HG02759 (cell line): ENCODE results near the gene NEK3.
"Not testable (repeated sequence)": the region's sequence is repeated elsewhere in the genome, so short reads cannot be mapped to it uniquely, and the experiment has no call there.

Experiments
- ATAC-seq: cut with Tn5 transposase; IDR thresholded peaks from one replicate; pipeline ENCODE4 v1.9.1; 2021; ENCODE audit warnings: mild to moderate bottlenecking, moderate library complexity; ENCODE audit not compliant: unreplicated experiment

Gene NEK3, protein sequence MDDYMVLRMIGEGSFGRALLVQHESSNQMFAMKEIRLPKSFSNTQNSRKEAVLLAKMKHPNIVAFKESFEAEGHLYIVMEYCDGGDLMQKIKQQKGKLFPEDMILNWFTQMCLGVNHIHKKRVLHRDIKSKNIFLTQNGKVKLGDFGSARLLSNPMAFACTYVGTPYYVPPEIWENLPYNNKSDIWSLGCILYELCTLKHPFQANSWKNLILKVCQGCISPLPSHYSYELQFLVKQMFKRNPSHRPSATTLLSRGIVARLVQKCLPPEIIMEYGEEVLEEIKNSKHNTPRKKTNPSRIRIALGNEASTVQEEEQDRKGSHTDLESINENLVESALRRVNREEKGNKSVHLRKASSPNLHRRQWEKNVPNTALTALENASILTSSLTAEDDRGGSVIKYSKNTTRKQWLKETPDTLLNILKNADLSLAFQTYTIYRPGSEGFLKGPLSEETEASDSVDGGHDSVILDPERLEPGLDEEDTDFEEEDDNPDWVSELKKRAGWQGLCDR

GRCh38 chr13:52159159-52159982 lies at the start of gene NEK3:
TSS of gene NEK3 (minus strand) at chr13:52159597. CDS start at chr13:52156191, 3,406 bp downstream.
- peak; percentile 86 for ATAC-seq

- not testable (repeated sequence) for ATAC-seq
These were observed 49.0 kb upstream of the NEK3 start for GRCh38 chr13:52208384-52208783.

GRCh38 chr13:52207896-52208295 lies 48.5 kb upstream of the NEK3 start:
- not testable (repeated sequence) for ATAC-seq

- not testable (repeated sequence) for ATAC-seq
These were observed 47.9 kb upstream of the NEK3 start for GRCh38 chr13:52207337-52207736.

GRCh38 chr13:52204546-52204945 lies 45.1 kb upstream of the NEK3 start:
- not testable (repeated sequence) for ATAC-seq

DNA sequence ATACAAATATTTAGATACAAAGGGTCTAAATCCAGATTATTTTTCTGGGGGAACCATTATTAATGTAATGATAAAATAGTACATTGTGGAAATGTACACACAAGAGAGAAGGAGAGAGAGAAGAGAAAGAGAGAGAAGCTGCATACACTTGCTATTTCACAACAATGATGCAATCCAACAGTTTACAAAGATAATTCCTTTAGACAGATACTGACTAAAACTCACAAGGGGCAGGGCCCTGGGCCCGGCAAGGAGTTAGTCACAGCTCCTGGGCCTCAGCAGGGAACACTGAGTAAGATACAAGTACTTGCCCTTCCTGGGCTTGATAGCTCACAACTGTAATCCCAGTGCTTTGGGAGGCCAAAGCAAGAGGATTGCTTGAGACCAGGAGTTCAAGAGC lies 44.5 kb upstream of the NEK3 start:
- ATAC-seq, result not testable (repeated sequence)

- not testable (repeated sequence) for ATAC-seq
These were observed 43.1 kb upstream of the NEK3 start for GRCh38 chr13:52202506-52202905.

DNA sequence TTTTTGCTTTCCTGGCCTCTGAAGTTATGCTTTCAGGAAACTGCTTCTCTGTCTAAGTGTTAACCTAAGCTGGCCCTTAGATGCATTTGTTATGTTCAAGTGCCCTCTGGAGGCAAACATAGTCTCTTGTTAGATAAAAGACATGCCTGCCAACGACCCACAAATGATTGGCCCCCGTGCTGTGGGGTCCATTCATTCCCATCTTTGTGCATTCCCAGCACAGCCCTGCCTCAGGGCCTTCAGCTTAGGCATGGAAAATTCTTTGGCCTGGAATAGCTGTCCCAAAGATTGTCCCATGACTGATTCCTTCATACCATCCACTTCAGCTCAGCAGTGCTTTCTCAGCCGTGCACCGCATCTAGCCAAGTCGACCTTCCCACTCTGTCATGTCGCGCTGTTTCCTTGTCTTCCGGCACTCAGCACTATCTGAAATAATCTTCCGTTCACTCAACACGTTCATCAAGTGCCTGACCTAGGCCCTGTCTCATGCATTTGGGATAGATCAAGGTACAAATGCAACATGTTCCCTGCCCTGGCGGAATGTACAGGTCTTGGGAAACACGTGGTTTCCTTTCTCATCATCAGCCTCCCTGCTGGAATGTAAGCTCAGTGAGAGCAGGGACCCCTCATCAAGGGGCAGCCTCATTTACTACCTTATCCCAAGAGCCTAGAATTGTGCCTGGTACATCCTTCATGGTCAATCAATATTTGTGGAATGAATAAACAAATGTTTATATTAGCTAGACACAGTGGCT lies 42.2 kb upstream of the NEK3 start:
- peak; percentile 65 for ATAC-seq

GRCh38 chr13:52195401-52195837 lies 36.0 kb upstream of the NEK3 start:
- peak; percentile 82 for ATAC-seq

- ATAC-seq, result peak; percentile 84
These were observed 34.9 kb upstream of the NEK3 start for GRCh38 chr13:52194184-52194868.

- not testable (repeated sequence) for ATAC-seq
These were observed 34.3 kb upstream of the NEK3 start for GRCh38 chr13:52193587-52194183.

DNA sequence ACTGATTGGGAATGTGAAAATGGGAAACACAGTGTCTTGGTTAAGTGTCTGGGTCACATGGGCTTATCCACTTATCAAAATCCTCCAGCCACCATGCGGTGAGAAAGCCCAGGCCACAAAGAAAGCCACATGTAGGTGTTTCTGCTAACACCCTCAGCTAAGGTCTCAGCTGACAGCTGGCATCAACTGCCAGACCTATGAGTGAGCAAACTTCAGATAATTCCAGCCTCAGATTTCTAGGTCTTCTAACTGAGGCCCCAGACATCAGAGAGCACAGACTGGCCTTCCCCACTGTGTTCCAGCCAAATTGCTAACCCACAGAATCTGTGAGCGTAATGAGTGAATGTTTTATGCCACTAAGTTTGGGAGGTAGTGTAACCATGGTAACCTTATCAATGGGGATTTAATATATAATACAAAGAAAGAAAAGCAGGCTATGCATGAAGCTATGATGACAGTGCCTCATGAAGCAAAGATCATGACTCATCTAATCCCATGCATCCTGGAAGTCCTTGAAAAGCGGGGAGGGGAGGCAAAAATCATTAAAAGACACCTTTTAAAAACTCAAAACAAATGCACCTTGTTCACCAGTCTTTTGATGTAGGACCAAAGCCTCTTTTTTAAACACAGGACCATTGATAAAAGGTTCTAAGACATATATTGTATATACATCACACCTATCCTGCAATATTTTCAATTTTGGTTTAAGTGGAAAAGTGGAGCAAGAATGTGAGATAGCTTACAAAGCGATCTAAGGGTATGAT lies 28.2 kb upstream of the NEK3 start:
- ATAC-seq, result peak; percentile 72

- ATAC-seq, result no peak
These were observed 27.6 kb upstream of the NEK3 start for GRCh38 chr13:52187029-52187423.

- ATAC-seq, result peak; percentile 70
These were observed 22.0 kb upstream of the NEK3 start for GRCh38 chr13:52181316-52181954.

GRCh38 chr13:52179925-52180324 lies 20.5 kb upstream of the NEK3 start:
- no peak for ATAC-seq

DNA sequence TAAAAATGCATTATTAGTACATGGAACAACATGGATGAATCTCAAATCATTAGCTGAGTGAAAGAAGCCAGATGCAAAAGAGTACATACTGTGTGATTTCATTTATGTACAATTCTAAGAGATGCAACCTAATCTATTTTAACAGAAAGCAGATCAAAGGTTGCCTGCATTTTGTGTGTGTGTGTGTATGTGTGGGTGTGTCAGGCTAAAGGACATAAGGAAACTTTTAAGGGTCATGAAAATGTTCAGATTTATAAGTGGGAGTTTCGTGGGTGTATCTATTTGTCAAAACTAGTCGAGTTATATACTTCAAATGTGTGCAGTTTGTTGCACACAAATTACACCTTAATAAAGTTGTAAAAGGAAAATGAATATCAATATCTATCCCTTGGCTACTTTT lies 17.9 kb upstream of the NEK3 start:
- no peak for ATAC-seq

DNA sequence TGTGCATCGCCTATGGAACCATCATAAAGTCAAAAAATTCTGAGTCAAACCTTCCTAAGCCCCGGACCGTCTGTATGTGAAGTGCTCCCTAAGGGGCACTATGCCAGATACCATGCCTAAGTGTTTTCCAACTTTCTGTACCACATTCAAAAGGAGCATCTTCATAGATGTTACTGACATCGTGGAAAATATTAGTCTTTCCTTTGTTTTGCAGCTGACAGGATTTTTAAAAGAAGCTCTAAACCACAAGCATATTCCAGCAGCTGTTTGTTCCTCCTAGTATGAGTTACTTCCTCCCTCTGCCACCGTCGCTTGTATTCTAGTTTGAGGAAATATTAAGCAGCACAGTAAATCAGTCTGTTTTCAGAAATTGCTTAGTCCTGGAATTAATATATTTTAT lies 14.6 kb upstream of the NEK3 start:
- not testable (repeated sequence) for ATAC-seq

DNA sequence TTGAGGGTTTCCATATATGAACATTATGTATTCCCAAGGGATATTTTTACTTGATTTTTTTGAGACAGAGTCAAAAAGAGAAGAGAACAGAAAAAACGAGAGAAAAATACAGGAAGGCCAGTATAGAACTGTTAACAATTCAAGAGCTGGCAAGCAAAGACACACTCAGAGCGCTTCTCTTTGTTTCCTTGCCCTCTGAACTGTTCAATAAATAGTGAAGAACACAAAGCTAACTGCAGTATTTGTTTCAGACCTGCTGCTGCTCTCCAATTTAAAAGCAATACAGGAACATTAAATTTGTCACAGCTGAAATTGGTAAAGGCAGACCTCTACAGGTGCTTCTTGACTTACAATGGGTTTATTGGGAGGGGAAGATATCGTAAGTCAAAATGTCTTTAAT lies 14.0 kb upstream of the NEK3 start:
- ATAC-seq, result no peak

DNA sequence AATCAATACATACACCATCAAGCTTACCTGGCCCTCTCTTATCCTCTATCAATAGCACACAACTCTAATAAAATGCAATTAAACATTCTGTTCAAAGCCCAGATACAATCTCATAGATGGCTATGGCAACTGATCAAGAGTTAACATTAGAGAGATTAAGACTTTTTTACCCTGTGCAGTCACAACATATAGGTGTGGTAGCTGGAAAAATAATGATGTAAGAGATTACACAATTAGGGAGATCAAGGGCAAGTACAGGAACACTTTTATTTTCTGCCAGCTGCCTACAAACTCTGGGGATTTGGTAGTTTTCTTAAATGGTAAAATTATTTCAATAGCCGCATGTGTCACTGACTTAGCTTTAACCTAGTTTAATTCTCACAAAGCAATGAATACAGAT lies 12.3 kb upstream of the NEK3 start:
- not testable (repeated sequence) for ATAC-seq
